Astrocyte of the cerebellum (primary cell): ENCODE data around the gene ARAP1.

ENCODE experiments used
- DNase-seq: peaks from one replicate; pipeline ENCODE4 v3.0.0-alpha.2; 2011; ENCODE audit warnings: low read depth
- H3K4me3 ChIP-seq: 2 replicates; pipeline ENCODE4 v1.5.1; 2011; ENCODE audit warnings: mild to moderate bottlenecking, low read depth, low read length, moderate library complexity
- in situ Hi-C: cut with HindIII; loops from 2 replicates; pipeline ENCODE4 v1.10.0; 2017; ENCODE audit warnings: low sequenced_read_pairs
- TF ChIP-seq, protein P1 (sequence below): IDR thresholded peaks from 2 replicates; pipeline ENCODE4 v1.5.1; 2012; ENCODE audit warnings: low read length, low read depth, moderate library complexity, mild to moderate bottlenecking; ENCODE audit errors: missing control alignments

The ARAP1 gene

DNA sequence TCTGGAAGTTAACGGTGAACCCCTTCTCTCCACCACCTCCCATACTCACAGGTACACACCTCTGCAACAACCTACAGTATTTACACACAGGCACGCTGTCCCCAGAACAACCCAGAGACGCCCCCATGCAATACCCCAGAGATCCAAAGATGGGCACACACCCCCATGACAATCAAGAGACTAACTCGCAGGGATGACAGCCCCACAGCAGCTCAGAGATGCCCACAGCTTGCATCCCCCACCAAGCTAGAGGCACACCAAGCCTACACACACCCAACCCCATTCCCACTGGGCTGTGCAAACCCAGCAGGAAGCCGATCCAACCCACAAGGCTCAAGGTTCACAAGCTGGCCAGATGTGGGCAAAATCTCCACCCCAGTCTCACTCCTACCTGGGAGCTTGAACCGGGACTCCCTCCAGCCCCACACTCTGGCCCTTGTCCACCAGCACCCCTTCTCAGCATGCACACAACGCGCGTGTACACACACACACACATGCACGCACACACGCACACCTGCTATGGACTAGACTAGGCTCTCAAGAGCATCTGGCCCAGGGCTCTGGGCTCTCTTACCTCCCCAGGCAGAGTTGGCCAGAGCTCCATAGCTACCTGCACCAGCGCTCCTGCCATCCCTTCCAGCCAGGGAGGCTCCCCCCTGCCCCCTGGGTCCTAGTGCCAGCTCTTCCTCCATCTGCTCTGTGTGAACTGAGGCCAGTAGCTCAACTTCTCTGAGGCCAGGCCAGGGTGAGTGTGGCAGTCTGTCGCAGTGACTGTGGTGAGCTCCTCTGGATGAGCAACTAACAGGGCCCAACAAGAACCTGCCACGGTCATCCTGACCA, 30.1 kb upstream of the ARAP1 start:
- in situ Hi-C loops: no loop called here
- no peak for DNase-seq
- peak overlapping the region; percentile 41 for H3K4me3 ChIP-seq
- TF ChIP-seq, protein P1, sequence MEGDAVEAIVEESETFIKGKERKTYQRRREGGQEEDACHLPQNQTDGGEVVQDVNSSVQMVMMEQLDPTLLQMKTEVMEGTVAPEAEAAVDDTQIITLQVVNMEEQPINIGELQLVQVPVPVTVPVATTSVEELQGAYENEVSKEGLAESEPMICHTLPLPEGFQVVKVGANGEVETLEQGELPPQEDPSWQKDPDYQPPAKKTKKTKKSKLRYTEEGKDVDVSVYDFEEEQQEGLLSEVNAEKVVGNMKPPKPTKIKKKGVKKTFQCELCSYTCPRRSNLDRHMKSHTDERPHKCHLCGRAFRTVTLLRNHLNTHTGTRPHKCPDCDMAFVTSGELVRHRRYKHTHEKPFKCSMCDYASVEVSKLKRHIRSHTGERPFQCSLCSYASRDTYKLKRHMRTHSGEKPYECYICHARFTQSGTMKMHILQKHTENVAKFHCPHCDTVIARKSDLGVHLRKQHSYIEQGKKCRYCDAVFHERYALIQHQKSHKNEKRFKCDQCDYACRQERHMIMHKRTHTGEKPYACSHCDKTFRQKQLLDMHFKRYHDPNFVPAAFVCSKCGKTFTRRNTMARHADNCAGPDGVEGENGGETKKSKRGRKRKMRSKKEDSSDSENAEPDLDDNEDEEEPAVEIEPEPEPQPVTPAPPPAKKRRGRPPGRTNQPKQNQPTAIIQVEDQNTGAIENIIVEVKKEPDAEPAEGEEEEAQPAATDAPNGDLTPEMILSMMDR: no peak

GRCh38 chr11:72781313-72782080, 29.3 kb upstream of the ARAP1 start:
- in situ Hi-C loops: no loop called here
- H3K4me3 ChIP-seq: peak overlapping the region; percentile 41
- TF ChIP-seq, protein P1: no peak
- no peak for DNase-seq

- H3K4me3 ChIP-seq: peak overlapping the region; percentile 41
- in situ Hi-C loops: no loop called here
- TF ChIP-seq, protein P1: no peak
- no peak for DNase-seq
Observed at GRCh38 chr11:72781063-72781312, 28.8 kb upstream of the ARAP1 start.

DNA sequence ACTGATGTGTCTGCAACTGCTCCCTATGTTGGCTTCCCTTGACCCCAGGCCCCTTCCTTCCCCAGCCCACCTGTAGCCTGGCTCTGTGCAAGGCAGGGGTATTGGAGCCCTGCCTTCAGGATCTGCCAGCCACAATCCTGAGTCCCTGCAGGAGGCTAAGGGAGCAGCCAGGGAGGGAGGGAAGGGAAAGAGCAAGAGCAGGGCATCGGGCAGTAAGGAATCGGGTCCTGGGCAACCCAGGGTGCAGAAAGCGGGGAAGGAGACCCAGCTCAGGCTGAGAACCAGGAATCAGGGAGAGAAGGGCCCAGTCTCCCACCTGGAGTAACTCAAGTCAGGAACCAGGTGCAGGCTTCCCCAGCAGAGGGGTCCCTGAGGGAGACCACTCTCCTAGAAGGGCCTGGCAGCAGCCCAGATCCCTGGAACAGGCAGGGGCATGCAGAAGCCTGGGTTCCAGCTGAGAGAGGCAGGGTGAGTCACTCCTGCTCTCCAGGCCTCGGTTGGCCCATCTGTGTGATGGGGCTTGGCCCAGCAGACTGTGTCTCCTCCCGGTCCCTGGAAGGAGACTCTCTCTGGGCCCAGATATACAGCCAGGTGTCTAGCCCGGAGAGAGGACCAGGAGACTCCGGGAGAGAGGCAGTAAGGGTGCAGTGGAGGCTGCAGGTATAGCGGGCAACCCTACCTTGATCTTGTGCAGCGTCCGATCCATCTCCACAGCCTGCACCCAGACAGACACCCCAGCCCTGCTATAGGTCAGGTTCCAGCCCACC, 28.3 kb upstream of the ARAP1 start:
- TF ChIP-seq, protein P1: no peak
- in situ Hi-C loops: no loop called here
- no peak for DNase-seq
- peak overlapping the region; percentile 41 for H3K4me3 ChIP-seq

DNA sequence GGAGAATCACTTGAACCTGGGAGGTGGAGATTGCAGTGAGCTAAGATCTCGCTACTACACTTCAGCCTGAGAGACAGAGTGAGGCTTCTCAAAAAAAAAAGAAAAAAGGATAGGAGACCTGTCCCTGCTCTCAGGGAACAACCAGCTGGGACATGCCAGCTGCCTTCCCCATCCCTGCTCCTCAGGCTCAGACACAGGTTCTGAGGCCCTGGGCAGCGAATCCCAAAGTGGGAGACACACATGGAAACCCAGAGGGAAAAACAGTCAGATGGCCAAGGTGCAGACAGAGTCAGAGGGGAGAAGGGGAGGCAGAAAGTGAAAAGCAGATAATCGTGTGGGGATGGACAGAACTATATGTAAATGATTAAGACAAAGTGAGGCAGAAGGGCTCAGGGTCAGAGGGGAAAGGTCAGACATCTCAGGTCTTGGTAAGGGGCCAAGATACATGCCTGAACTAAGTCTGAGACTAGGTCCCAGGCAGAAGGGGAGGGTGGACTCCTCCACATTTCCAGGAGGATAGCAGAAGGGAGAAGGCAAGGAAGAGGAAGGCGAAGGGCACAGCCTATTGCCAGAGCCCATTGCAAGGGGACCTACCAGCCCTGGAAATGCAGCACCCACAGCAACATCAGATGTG, 27.4 kb upstream of the ARAP1 start:
- no peak overlapping the region for H3K4me3 ChIP-seq
- in situ Hi-C loops: no loop called here
- TF ChIP-seq, protein P1: no peak
- DNase-seq: no peak
